Fibroblast of pulmonary artery (primary cell): Measurements from ENCODE around the gene GJD2.
A peak's percentile ranks its signal among the peaks of the same experiment; 100 is the strongest.

Experiments
- DNase-seq: peaks from one replicate; pipeline ENCODE4 v3.0.0-alpha.2; 2010; ENCODE audit warnings: low read depth
- H3K4me3 ChIP-seq: replicated peaks from 2 replicates; pipeline ENCODE4 v1.5.1; 2011; ENCODE audit warnings: low read depth, mild to moderate bottlenecking, control low read depth, low read length, moderate library complexity
- TF ChIP-seq, protein P1 (sequence below): IDR thresholded peaks from 2 replicates; pipeline ENCODE4 v1.5.1; 2011; ENCODE audit warnings: mild to moderate bottlenecking, control low read depth, low read length, inconsistent platforms; ENCODE audit errors: missing control alignments

The GJD2 gene

GRCh38 chr15:34714476-34715121 is 40.2 kb downstream of the GJD2 start:
- no peak for DNase-seq
- TF ChIP-seq, protein P1, sequence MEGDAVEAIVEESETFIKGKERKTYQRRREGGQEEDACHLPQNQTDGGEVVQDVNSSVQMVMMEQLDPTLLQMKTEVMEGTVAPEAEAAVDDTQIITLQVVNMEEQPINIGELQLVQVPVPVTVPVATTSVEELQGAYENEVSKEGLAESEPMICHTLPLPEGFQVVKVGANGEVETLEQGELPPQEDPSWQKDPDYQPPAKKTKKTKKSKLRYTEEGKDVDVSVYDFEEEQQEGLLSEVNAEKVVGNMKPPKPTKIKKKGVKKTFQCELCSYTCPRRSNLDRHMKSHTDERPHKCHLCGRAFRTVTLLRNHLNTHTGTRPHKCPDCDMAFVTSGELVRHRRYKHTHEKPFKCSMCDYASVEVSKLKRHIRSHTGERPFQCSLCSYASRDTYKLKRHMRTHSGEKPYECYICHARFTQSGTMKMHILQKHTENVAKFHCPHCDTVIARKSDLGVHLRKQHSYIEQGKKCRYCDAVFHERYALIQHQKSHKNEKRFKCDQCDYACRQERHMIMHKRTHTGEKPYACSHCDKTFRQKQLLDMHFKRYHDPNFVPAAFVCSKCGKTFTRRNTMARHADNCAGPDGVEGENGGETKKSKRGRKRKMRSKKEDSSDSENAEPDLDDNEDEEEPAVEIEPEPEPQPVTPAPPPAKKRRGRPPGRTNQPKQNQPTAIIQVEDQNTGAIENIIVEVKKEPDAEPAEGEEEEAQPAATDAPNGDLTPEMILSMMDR: no peak
- H3K4me3 ChIP-seq: no peak overlapping the region

GRCh38 chr15:34713635-34714034 is 41.2 kb downstream of the GJD2 start:
- DNase-seq: no peak
- no peak overlapping the region for H3K4me3 ChIP-seq
- TF ChIP-seq, protein P1: no peak

DNA sequence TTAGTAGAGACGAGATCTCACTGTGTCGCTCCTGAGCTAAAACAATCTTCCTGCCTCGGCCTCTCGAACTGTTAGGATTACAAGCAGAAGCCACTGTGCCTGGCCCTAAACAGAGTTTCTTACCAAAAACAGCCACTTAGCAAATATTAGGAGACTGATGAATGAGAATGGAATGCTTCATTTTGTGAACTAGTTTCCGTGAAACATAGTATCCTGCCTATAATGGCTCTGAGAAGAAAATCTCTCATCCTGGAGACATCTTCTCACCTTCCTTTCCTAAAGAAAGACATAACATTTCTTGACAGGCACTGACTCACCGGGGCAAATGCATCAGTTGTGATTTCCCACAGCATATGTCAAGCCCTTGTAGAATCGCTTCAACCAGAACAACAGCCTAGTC is 44.9 kb downstream of the GJD2 start:
- DNase-seq: no peak
- H3K4me3 ChIP-seq: no peak overlapping the region
- TF ChIP-seq, protein P1: no peak

- DNase-seq: peak; percentile 65
- TF ChIP-seq, protein P1: peak; percentile 99
These were observed 46.4 kb downstream of the GJD2 start for GRCh38 chr15:34708422-34708821.

GRCh38 chr15:34701536-34701935 is 53.3 kb downstream of the GJD2 start:
- no peak overlapping the region for H3K4me3 ChIP-seq
- TF ChIP-seq, protein P1: no peak
- DNase-seq: no peak

More at GRCh38 chr15:34708422-34708821, 46.4 kb downstream of the GJD2 start:
- no peak overlapping the region for H3K4me3 ChIP-seq
